ENCODE measurements around the gene CHD2. TPM values are rescaled to one million over a fixed set of nuclear protein-coding genes. Genes with fewer than 3 reads are reported as not detected.

Gene CHD2
- total RNA-seq, 1 experiment from 2014 or later: 101 TPM

DNA sequence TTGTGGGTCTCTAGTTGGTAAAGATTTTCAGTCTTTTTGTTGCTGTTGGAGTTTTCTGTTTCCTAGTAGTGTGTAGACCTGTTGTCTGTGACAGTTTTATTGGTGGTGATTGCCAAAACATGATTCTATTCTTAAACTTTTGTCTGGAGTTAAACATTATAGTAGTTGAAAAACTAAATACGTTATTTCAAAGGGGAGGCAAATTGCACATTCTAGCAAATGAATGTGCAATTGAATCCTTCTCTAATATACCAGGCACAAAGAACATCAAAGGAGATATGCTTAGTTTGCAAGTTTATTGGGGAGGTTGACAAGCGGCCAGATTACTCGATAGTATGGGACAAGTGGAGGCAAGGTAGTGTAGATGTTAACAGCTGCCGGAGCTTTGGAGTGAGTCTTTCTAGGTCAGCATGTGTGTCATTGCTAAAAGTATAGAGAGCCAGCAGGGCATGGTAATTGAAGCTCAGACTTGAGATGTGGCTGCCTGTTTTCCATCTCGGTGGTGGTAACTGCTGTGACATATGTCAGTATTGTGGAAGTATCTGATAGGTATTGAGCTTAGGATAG is 20.6 kb downstream of the CHD2 start:
- H3K4me1 Mint-ChIP-seq: peaks cover 69% of the 10 kb centered on the region
- DNase-seq (ENCODE audit: low spot score) (no peak), ATAC-seq (no peak)
- no peaks in the 10 kb centered on the region for H3K27me3 Mint-ChIP-seq (ENCODE audit: low read depth)
- peaks cover 26% of the 10 kb centered on the region for H3K36me3 Mint-ChIP-seq
- peak overlapping the region; percentile 44 for H3K27ac Mint-ChIP-seq
- POLR2A ChIA-PET: no interaction called here
- TF ChIP-seq, protein P1, sequence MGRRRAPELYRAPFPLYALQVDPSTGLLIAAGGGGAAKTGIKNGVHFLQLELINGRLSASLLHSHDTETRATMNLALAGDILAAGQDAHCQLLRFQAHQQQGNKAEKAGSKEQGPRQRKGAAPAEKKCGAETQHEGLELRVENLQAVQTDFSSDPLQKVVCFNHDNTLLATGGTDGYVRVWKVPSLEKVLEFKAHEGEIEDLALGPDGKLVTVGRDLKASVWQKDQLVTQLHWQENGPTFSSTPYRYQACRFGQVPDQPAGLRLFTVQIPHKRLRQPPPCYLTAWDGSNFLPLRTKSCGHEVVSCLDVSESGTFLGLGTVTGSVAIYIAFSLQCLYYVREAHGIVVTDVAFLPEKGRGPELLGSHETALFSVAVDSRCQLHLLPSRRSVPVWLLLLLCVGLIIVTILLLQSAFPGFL (CRISPR knock-in tag; IDR thresholded peaks at IDR 0.05; ENCODE audit: borderline replicate concordance): no peak
- TF ChIP-seq ZNF396 (CRISPR knock-in tag; IDR thresholded peaks at IDR 0.05; ENCODE audit: borderline replicate concordance) (no peak), ZMAT4 (CRISPR knock-in tag; IDR thresholded peaks at IDR 0.05) (no peak), NR2C2 (CRISPR knock-in tag; IDR thresholded peaks at IDR 0.05) (no peak), KAT7 (CRISPR knock-in tag; IDR thresholded peaks at IDR 0.05; ENCODE audit: borderline replicate concordance) (no peak)
- H3K4me3 Mint-ChIP-seq: no peak overlapping the region
- no peaks in the 10 kb centered on the region for H3K9me3 Mint-ChIP-seq
- CTCF ChIA-PET: interaction anchor here (1.7 to 2.3 kb wide), 3 partner anchors 12 to 124 kb away, joined by 3 to 18 read pairs (median 9); no protein-coding TSS in a partner anchor

DNA sequence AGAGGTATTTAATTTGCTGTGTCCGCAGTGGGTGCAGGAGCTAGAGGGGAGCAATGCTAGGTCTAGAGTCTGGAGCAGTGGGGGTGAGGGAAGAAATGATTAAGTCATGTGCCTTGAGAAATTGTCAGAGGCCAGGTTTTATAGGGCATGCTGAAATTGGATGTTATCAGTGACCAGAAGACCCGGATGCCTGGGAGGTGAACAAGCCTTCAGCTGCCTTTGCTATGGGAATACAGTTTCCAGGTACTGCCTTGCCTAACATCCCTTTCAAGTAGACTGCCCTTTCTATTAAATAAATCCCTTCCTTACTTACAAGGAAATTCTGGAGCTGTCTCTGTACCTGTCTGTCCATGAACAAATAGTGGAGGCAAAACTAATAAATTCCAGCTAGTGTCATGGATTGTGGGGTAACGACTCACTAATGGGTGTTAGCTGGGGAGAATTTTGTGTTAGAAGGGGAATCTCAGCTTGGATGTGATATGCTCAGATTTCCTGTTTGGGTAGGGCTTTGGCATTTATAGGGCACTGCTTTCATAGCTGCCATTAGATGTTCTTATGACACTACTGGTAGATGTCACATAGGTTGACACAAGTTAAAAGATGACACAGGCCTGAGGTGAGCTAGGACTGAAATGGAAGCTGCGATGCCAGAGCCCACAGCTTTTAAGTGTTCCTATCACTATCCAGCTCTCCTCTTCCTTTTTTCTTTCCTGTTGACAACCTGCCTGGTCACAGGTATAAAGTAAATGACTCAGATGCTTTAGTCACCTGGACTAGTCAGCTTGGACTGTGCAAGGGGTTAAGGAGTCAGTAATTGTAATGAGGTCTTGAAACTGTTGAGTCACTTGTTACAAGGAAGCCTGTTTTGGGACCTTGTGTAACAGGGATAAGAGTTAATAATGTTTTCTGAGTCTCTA is 21.3 kb downstream of the CHD2 start:
- TF ChIP-seq GRHL2 (CRISPR knock-in tag; IDR thresholded peaks at IDR 0.05; ENCODE audit: insufficient replicate concordance, severe bottlenecking) (no peak), TCF7 (CRISPR knock-in tag; IDR thresholded peaks at IDR 0.05; ENCODE audit: low read depth) (no peak), ZNF219 (CRISPR knock-in tag; IDR thresholded peaks at IDR 0.05; ENCODE audit: borderline replicate concordance) (no peak), ATF3 (CRISPR knock-in tag; conservative IDR thresholded peaks at IDR 0.05) (no peak), ATF2 (CRISPR knock-in tag; IDR thresholded peaks at IDR 0.05; ENCODE audit: borderline replicate concordance, low read depth) (no peak), ZNF532 (CRISPR knock-in tag; IDR thresholded peaks at IDR 0.05; ENCODE audit: borderline replicate concordance) (no peak), ZNF671 (CRISPR knock-in tag; IDR thresholded peaks at IDR 0.05) (no peak), CDX4 (CRISPR knock-in tag; IDR thresholded peaks at IDR 0.05; ENCODE audit: borderline replicate concordance) (no peak)
- Mint-ChIP-seq H3K4me1 (peaks cover 63% of the 10 kb centered on the region), H3K27me3 (ENCODE audit: low read depth) (no peaks in the 10 kb centered on the region), H3K9me3 (no peaks in the 10 kb centered on the region), H3K27ac (peak overlapping the region; percentile 75), H3K4me3 (no peak overlapping the region), H3K36me3 (peaks cover 34% of the 10 kb centered on the region)
- DNase-seq (ENCODE audit: low spot score) (no peak), ATAC-seq (no peak)
- ChIA-PET POLR2A (no interaction called here), CTCF (interaction anchor here (0.6 to 2.3 kb wide), 7 partner anchors 8 to 133 kb away, joined by 3 to 18 read pairs (median 3); no protein-coding TSS in a partner anchor)

Measured in WTC11 (cell line).